Stimulated activated CD8-positive, alpha-beta memory T cell treated with anti-CD3 and anti-CD28 coated beads, Interleukin-12 subunit alpha, Interleukin-12 subunit beta, amount 100 ng/mL, for 4 hours (primary cell): Measurements from ENCODE around the gene TRIM21.
"Not testable (repeated sequence)": the region's sequence is repeated elsewhere in the genome, so short reads cannot be mapped to it uniquely, and the experiment has no call there.

Experiments used
- DNase-seq: peaks from one replicate; pipeline ENCODE4 v3.0.0-alpha.2; 2020; ENCODE audit warnings: low read depth

The TRIM21 gene

DNA sequence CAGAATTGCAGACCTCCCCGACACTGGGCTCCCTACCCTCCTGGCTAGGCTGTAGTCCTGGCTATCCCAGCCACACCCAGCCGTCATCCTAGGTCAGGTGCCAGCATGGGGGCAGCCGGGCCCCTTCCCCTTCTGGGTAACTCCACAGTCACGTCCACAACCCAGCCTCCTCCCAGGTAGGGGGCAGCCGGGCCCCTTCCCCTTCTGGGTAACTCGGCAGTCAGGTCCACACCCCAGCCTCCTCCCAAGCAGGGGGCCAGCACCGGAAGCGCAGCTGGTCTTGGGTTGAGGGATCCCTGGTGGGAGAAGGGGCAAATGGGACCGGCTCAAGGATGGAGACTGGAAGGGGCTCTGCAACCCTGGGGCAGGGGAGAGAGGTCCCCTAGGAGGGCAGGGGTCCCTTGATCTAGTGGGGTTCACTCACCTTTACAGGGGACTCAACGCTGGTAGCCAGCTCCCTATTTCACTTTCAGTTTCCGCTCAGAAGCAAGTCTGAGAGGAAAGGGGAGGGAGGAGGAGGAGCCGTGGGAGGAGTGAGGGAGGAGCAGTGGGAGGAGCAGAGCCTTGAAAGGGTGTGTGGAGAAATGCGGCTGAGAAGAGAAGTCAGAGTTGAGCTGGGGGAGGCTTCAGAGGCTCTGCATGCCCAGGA, at the start of gene TRIM21:
Gene TRIM21 (minus strand): TSS at position 494 of the 649 bp plus-strand sequence. CDS start 3,293 bp downstream, outside the sequence.
- DNase-seq: peak; percentile 75

DNA sequence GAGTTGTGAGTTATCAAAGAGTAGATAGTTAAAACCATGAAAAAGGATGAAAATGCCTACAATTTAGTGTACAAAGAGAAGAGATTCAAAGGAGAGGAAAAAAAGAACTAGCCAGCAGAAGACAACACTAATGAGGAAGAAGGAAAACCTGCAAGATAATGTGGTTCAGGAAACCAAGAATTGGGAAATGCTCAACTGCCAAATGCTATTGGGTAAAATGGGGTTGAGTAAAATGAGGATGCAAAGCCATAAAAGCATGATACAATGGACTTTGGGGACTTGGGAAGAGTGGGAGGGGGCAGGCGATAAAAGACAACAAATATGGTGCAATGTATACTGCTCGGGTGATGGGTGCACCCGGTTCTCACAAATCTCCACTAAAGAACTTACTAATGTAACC, 48.0 kb upstream of the TRIM21 start:
- DNase-seq: no peak

DNA sequence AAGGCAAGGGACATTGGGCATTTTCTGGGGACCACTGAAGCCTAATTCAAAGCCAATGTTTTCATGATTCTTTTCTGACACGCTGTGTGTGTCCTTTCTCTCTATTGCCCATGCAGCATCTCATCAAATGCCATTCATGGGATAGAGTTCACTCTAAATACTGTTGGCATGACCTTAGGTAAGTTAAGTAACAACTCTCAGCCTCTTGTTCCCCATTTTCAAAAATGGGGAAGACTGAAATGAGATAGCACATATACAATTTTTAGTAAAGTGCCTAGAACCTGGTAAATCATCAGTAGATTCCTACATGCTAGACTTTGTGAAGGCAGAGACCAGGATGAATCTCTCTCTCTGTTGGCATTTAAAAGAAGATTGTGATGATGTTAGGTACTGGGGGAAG, 42.9 kb upstream of the TRIM21 start:
- DNase-seq: no peak

DNA sequence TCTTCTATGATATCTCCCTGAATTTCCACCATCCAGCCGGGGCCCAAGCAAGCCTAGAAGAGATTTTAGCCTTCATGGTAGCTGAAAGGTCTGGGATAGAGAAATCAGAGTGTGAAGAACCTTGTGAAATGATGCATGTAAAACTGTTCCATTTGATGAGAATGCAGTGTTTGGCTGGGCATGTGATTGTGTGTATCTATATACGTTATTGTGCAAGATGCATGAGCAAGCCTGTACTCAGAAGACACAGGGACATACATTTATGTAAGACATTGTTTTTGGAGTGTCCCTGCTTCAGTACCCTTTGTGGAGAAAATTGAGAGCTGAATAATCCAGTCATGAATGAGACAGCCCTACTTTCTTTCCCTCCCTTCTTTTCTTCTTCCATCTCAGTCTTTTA, 40.4 kb upstream of the TRIM21 start:
- DNase-seq: no peak

GRCh38 chr11:4430051-4430450, 36.5 kb upstream of the TRIM21 start:
- no peak for DNase-seq

- DNase-seq: no peak
Observed at GRCh38 chr11:4418403-4418802, 24.9 kb upstream of the TRIM21 start.

DNA sequence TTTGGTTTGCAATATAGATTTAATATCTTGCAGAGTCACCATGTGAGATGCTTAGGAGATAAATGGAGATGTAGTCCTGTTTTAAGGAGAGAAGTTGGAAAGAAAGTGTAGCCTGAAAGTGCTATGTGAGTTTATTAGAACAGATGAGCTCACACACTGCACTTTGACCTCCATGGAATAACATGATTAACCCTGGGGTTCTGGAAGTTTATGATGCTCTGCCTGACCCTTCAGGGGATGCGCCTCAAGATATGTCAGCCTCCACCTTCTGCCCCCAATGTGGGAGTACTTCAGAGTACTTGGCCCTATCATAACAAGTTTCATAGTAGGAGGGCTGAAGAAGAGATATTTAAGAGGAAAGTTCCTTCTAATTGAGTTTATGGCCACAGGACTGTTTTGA, 23.3 kb upstream of the TRIM21 start:
- no peak for DNase-seq

DNA sequence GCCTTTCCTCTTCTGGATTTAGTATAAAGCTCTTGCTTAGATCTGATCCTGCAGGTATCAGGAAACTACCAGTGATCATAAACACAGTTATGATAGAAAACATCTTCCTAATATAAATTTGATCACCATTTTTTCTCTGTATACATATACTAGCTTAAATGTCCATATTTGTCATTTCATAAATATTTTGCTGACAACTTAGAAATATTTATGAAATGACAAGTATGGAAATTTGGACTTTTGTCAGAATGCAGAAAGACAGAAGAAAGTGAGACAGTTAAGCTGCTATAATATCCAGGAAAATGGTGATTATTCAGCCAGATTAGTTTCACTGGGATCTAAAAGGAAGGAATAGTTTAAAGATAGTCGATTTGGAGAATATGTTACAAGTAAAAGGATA, 22.8 kb upstream of the TRIM21 start:
- DNase-seq: no peak

- DNase-seq: not testable (repeated sequence)
Observed at GRCh38 chr11:4406206-4406605, 12.7 kb upstream of the TRIM21 start.

DNA sequence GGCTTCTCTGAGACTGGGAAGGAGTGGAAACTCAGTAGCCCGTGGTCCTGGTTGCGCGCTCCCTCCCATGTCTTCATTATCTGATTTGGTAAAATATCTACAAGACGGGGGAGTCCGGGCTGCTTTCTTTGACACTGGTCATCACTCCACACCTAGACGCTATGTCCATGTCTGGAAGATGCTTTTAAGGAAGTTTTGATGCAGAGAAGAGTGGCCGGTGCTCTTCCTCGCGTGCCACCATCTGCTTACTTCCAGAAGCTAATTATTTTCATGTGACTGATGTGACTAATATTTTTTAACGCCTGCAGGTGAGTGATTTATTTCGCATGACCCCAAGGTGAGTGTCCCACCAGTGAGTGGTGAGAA, 339 bp upstream of the TRIM21 start:
- DNase-seq: no peak

- no peak for DNase-seq
Observed at GRCh38 chr11:4388221-4388620, 5.3 kb downstream of the TRIM21 start.

DNA sequence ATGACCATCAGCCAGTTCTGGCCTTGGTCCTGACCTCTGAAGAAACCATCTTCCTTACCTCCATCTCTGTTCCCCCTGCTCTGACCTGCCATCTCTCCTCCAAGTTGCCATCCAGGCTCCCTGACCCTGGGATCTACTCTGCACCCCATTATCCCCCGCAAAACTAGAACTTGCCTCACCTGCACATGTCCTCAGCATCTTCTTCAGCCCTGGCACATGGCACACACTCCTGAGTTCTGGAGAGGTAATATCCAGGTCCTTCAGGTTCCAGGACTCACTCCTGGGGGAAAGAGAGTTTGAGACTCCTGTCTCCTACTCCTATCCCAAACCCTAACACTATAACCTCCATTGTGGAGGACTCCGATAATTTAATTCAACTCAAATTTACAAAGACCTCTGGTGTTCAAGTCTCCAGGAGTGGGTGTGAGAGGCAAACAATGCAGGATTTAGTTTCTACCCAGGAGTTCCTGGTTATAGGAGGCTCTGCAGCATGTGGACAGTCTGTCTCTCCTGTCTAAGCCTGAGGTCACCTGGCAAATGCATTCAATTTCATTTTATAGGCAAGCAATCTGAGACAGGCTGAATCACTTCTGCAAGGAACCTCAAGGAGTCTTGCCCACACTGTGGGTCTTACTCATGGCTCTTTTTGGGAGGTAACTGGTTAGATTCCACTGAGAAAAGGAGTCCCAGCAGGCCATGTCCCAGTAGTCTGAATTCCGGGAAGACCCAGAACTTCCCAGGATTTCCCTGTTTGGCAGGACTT, 7.3 kb downstream of the TRIM21 start:
- no peak for DNase-seq

DNA sequence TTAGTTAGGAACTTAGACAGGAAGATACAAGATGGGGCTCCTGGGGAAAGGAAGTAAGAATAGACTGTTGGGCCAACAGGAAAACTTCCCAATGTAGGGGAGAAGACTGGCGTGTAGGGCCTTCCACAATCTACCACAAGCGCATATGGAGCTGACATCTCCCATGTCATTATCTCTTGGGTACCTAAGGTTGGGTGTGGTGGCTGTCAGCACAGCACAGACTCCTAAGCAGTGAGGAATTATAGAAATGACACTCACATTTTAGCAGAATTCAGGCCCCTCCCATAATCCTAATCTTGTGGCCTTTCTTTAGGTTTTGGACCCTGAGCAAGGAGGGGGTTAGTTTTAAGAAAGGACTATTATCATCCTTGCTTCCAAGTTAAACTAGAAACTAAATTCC, 11.6 kb downstream of the TRIM21 start:
- DNase-seq: no peak

GRCh38 chr11:4375431-4376140, 17.9 kb downstream of the TRIM21 start:
- DNase-seq: no peak

GRCh38 chr11:4370166-4370565, 23.3 kb downstream of the TRIM21 start:
- DNase-seq: no peak

DNA sequence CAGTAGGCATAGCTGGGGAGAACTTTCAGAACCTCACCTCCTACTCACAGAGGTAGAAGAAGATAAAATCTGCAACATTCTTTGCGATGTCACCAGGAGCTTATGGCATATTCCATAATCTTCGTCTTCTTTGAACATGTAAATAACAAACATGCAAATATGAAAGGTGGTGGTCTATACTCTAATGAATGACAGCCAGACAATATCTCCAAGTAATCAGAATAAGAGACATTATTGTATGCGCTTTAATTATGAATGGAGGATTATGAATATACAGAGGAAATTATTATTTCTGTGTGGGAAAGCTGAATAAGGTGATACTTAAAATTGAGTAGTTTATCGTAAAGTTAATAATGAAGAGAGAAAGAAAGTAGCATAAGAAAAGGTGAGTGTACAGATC, 25.2 kb downstream of the TRIM21 start, which contains the start of gene OR52B4:
Gene OR52B4 (minus strand): TSS at position 101 of the 400 bp plus-strand sequence. CDS start 91 bp downstream, at position 10.
- DNase-seq: no peak

- not testable (repeated sequence) for DNase-seq
Observed at GRCh38 chr11:4348142-4348541, 45.4 kb downstream of the TRIM21 start.

- not testable (repeated sequence) for DNase-seq
Observed at GRCh38 chr11:4345366-4345765, 48.1 kb downstream of the TRIM21 start.
